ENCODE results near the gene PLCH1.

DNA sequence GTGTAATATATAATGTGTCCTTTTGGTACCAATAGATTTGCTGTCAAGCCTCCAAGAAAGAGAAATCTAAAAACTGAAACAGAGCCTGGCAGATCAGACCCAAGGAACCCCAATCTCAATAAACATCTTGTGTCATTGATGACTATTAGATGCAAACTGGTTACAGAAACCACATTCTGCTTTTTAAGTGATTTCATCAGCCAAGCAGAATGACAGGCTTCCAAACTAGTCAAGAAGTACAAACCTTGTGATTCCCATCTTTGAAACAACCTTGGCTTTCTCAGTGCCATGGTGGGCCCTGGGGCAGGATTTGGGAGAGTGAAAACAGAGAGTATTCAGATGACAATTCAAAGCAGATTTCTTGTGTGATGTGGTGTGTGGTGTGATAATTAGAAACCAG is 405.8 kb downstream of the PLCH1 start:
- TF ChIP-seq, protein P1, sequence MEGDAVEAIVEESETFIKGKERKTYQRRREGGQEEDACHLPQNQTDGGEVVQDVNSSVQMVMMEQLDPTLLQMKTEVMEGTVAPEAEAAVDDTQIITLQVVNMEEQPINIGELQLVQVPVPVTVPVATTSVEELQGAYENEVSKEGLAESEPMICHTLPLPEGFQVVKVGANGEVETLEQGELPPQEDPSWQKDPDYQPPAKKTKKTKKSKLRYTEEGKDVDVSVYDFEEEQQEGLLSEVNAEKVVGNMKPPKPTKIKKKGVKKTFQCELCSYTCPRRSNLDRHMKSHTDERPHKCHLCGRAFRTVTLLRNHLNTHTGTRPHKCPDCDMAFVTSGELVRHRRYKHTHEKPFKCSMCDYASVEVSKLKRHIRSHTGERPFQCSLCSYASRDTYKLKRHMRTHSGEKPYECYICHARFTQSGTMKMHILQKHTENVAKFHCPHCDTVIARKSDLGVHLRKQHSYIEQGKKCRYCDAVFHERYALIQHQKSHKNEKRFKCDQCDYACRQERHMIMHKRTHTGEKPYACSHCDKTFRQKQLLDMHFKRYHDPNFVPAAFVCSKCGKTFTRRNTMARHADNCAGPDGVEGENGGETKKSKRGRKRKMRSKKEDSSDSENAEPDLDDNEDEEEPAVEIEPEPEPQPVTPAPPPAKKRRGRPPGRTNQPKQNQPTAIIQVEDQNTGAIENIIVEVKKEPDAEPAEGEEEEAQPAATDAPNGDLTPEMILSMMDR (IDR thresholded peaks at IDR 0.05) = no peak
- no peak for TF ChIP-seq POLR2A (IDR thresholded peaks at IDR 0.05)
